Left hindlimb (tissue), 1 donor: Measurements from ENCODE around the gene UCK1.

Experiments
- DNase-seq: peaks from one replicate; pipeline ENCODE4 v3.0.0-alpha.2; 2018

Gene UCK1

GRCh38 chr9:131530920-131531832 lies at the start of gene UCK1:
UCK1 (minus strand) TSS chr9:131531263; CDS start chr9:131531174, 89 bp downstream.
- DNase-seq = peak; percentile 92

GRCh38 chr9:131580358-131580757 lies 49.3 kb upstream of the UCK1 start:
- no peak for DNase-seq

GRCh38 chr9:131579789-131580211 lies 48.7 kb upstream of the UCK1 start:
- no peak for DNase-seq

- DNase-seq = no peak
Observed at GRCh38 chr9:131578731-131579504, 47.9 kb upstream of the UCK1 start.

GRCh38 chr9:131578021-131578420 lies 47.0 kb upstream of the UCK1 start:
- DNase-seq = no peak

- DNase-seq = no peak
Observed at GRCh38 chr9:131577005-131578000, 46.2 kb upstream of the UCK1 start.

GRCh38 chr9:131575946-131576853 lies 45.1 kb upstream of the UCK1 start:
- no peak for DNase-seq

GRCh38 chr9:131574730-131575640 lies 43.9 kb upstream of the UCK1 start:
- no peak for DNase-seq

- DNase-seq = no peak
Observed at GRCh38 chr9:131567910-131568309, 36.8 kb upstream of the UCK1 start.

- DNase-seq = no peak
Observed at GRCh38 chr9:131566158-131566557, 35.1 kb upstream of the UCK1 start.

- no peak for DNase-seq
Observed at GRCh38 chr9:131565369-131565768, 34.3 kb upstream of the UCK1 start.

GRCh38 chr9:131562032-131562959 lies 31.2 kb upstream of the UCK1 start:
- no peak for DNase-seq

- DNase-seq = no peak
Observed at GRCh38 chr9:131559421-131560000, 28.4 kb upstream of the UCK1 start.

- no peak for DNase-seq
Observed at GRCh38 chr9:131557855-131558548, 26.9 kb upstream of the UCK1 start.

- no peak for DNase-seq
Observed at GRCh38 chr9:131555841-131556673, 25.0 kb upstream of the UCK1 start.

GRCh38 chr9:131554843-131555351 lies 23.8 kb upstream of the UCK1 start:
- no peak for DNase-seq
